H9 (cell line): ENCODE data around the gene ATG5. TPM values are rescaled to one million over a fixed set of nuclear protein-coding genes. Genes with fewer than 3 reads are reported as not detected.
A peak's percentile ranks its signal among the peaks of the same experiment; 100 is the strongest.

Source experiments
- DNase-seq: peaks from one replicate; pipeline ENCODE4 v3.0.0-alpha.2; 2017
- H2AFZ ChIP-seq: one replicate; pipeline ENCODE4 v1.6.1; 2013; ENCODE audit warnings: mild to moderate bottlenecking, low read length, control low read depth, moderate library complexity
- H2AK5ac ChIP-seq: 2 replicates; pipeline ENCODE4 v1.6.1; 2013; ENCODE audit warnings: low read length, control low read depth, mixed read lengths; ENCODE audit not compliant: insufficient read length
- H2BK120ac ChIP-seq: one replicate; pipeline ENCODE4 v1.6.1; 2013; ENCODE audit warnings: low read depth, mild to moderate bottlenecking, low read length, control low read depth, inconsistent platforms; ENCODE audit not compliant: poor library complexity, severe bottlenecking
- H2BK12ac ChIP-seq: 2 replicates; pipeline ENCODE4 v1.6.1; 2013; ENCODE audit warnings: low read length, control low read depth, mixed read lengths, low read depth; ENCODE audit not compliant: insufficient read length
- H2BK15ac ChIP-seq: 2 replicates; pipeline ENCODE4 v1.6.1; 2013; ENCODE audit warnings: low read depth, low read length, control low read depth
- H2BK20ac ChIP-seq: one replicate; pipeline ENCODE4 v1.6.1; 2013; ENCODE audit warnings: low read depth, mild to moderate bottlenecking, low read length, control low read depth, inconsistent platforms; ENCODE audit not compliant: poor library complexity, severe bottlenecking
- H2BK5ac ChIP-seq: 2 replicates; pipeline ENCODE4 v1.6.1; 2013; ENCODE audit warnings: low read length, control low read depth, mixed read lengths; ENCODE audit not compliant: insufficient read length
- H3K14ac ChIP-seq: 2 replicates; pipeline ENCODE4 v1.6.1; 2013; ENCODE audit warnings: low read length, control low read depth; ENCODE audit not compliant: insufficient read depth
- H3K18ac ChIP-seq: 2 replicates; pipeline ENCODE4 v1.6.1; 2013; ENCODE audit warnings: low read depth, mild to moderate bottlenecking, mixed read lengths, low read length, control low read depth; ENCODE audit not compliant: insufficient read length
- H3K23ac ChIP-seq: 2 replicates; pipeline ENCODE4 v1.6.1; 2013; ENCODE audit warnings: low read length, control low read depth, mixed read lengths, low read depth; ENCODE audit not compliant: insufficient read length
- H3K23me2 ChIP-seq: 2 replicates; pipeline ENCODE4 v1.6.1; 2013; ENCODE audit warnings: low read depth, mild to moderate bottlenecking, mixed read lengths, low read length, control low read depth; ENCODE audit not compliant: insufficient read length, poor library complexity, severe bottlenecking
- H3K27ac ChIP-seq: 2 replicates; pipeline ENCODE4 v1.5.1; 2013; ENCODE audit warnings: low read length, control low read depth, mixed read lengths, low read depth; ENCODE audit not compliant: insufficient read length
- H3K27me3 ChIP-seq: 2 replicates; pipeline ENCODE4 v1.6.1; 2013; ENCODE audit warnings: low read length, control low read depth, inconsistent platforms; ENCODE audit not compliant: insufficient read depth
- H3K4ac ChIP-seq: 2 replicates; pipeline ENCODE4 v1.6.1; 2013; ENCODE audit warnings: low read depth, mild to moderate bottlenecking, control low read depth, inconsistent platforms, low read length, moderate library complexity
- H3K4me1 ChIP-seq: 2 replicates; pipeline ENCODE4 v1.6.1; 2013; ENCODE audit warnings: low read length, control low read depth, inconsistent platforms; ENCODE audit not compliant: insufficient read depth
- H3K4me2 ChIP-seq: 2 replicates; pipeline ENCODE4 v1.6.1; 2013; ENCODE audit warnings: low read length, control low read depth, mixed read lengths; ENCODE audit not compliant: insufficient read length, insufficient read depth
- H3K56ac ChIP-seq: 2 replicates; pipeline ENCODE4 v1.6.1; 2013; ENCODE audit warnings: low read depth, mild to moderate bottlenecking, mixed read lengths, low read length, control low read depth; ENCODE audit not compliant: insufficient read length
- H3K79me1 ChIP-seq: 2 replicates; pipeline ENCODE4 v1.6.1; 2013; ENCODE audit warnings: low read depth, mild to moderate bottlenecking, moderate library complexity, low read length, control low read depth, inconsistent platforms; ENCODE audit not compliant: insufficient read depth, poor library complexity, severe bottlenecking
- H3K79me2 ChIP-seq: 2 replicates; pipeline ENCODE4 v1.6.1; 2013; ENCODE audit warnings: low read length, control low read depth, inconsistent platforms; ENCODE audit not compliant: insufficient read depth
- H3K9ac ChIP-seq: 2 replicates; pipeline ENCODE4 v1.6.1; 2013; ENCODE audit warnings: low read length, control low read depth, mixed read lengths; ENCODE audit not compliant: insufficient read length; ENCODE audit errors: extremely low read depth
- H3K9me3 ChIP-seq: one replicate; pipeline ENCODE4 v1.6.1; 2013; ENCODE audit warnings: low read depth, low read length, inconsistent platforms; ENCODE audit not compliant: control insufficient read depth
- H3T11ph ChIP-seq: one replicate; pipeline ENCODE4 v1.6.1; 2013; ENCODE audit warnings: mild to moderate bottlenecking, low read length, control low read depth, inconsistent platforms
- H4K20me1 ChIP-seq: one replicate; pipeline ENCODE4 v1.6.1; 2013; ENCODE audit not compliant: control insufficient read depth, insufficient read length, insufficient read depth
- H4K5ac ChIP-seq: 2 replicates; pipeline ENCODE4 v1.6.1; 2013; ENCODE audit warnings: low read depth, mild to moderate bottlenecking, mixed read lengths, low read length, control low read depth; ENCODE audit not compliant: insufficient read length
- H4K8ac ChIP-seq: replicated peaks from 2 replicates; pipeline ENCODE4 v1.6.1; 2013; ENCODE audit warnings: low read length, control low read depth, mixed read lengths, low read depth; ENCODE audit not compliant: insufficient read length
- H4K91ac ChIP-seq: 2 replicates; pipeline ENCODE4 v1.6.1; 2013; ENCODE audit warnings: low read depth, mild to moderate bottlenecking, moderate library complexity, mixed read lengths, low read length, control low read depth; ENCODE audit not compliant: insufficient read length
- H3K27ac Mint-ChIP-seq, 3 experiments: 2 replicates in 2 of 3; 3 replicates in 1 of 3; pipeline ENCODE4 v1.8.0; 2020 to 2021; ENCODE audit warnings: mixed read lengths in 3 of 3, mild to moderate bottlenecking in 1 of 3, moderate library complexity in 1 of 3
- H3K27me3 Mint-ChIP-seq: 2 replicates; pipeline ENCODE4 v1.8.0; 2021; ENCODE audit warnings: low read depth, mild to moderate bottlenecking, moderate library complexity, mixed read lengths
- H3K36me3 Mint-ChIP-seq, 3 experiments: 2 replicates in 2 of 3; 3 replicates in 1 of 3; pipeline ENCODE4 v1.8.0; 2020 to 2021; ENCODE audit warnings: low read depth in 3 of 3, mixed read lengths in 3 of 3; ENCODE audit not compliant: insufficient read depth in 1 of 3
- H3K4me1 Mint-ChIP-seq, 2 experiments: 2 replicates each; pipeline ENCODE4 v1.8.0; 2020; ENCODE audit warnings: mixed read lengths in 2 of 2
- H3K4me3 Mint-ChIP-seq, 2 experiments: 2 replicates in 1 of 2; 3 replicates in 1 of 2; pipeline ENCODE4 v1.8.0; 2020 to 2021; ENCODE audit warnings: mild to moderate bottlenecking in 2 of 2, mixed read lengths in 2 of 2, moderate library complexity in 1 of 2
- H3K9me3 Mint-ChIP-seq, 2 experiments: 2 replicates in 1 of 2; 3 replicates in 1 of 2; pipeline ENCODE4 v1.8.0; 2020; ENCODE audit warnings: mild to moderate bottlenecking in 2 of 2, mixed read lengths in 2 of 2, moderate library complexity in 1 of 2
- WGBS: extraction: QIAGEN DNeasy Blood & Tissue Kit; methylation state at CpG from one replicate; pipeline ENCODE4 v1.1.7; 2013; ENCODE audit warnings: missing lambda C conversion rate, low lambda C conversion rate, mixed read lengths; ENCODE audit not compliant: insufficient read length; ENCODE audit errors: extremely low coverage; 5-methylcytosine and 5-hydroxymethylcytosine counted together
- total RNA-seq: library from RNA; stranded (reverse); gene quantifications from 2 replicates; pipeline ENCODE4 v1.2.1, GENCODE V29; 2021
- TF ChIP-seq, protein P1 (sequence below): fragments of 200-600 bp; sonication (generic); conservative IDR thresholded peaks from 3 replicates; pipeline ENCODE4 v1.8.0; 2021; ENCODE audit warnings: antibody characterized with exemption, mild to moderate bottlenecking

ATG5 gene
- total RNA-seq, 1 experiment from 2014 or later: 36.7 TPM

DNA sequence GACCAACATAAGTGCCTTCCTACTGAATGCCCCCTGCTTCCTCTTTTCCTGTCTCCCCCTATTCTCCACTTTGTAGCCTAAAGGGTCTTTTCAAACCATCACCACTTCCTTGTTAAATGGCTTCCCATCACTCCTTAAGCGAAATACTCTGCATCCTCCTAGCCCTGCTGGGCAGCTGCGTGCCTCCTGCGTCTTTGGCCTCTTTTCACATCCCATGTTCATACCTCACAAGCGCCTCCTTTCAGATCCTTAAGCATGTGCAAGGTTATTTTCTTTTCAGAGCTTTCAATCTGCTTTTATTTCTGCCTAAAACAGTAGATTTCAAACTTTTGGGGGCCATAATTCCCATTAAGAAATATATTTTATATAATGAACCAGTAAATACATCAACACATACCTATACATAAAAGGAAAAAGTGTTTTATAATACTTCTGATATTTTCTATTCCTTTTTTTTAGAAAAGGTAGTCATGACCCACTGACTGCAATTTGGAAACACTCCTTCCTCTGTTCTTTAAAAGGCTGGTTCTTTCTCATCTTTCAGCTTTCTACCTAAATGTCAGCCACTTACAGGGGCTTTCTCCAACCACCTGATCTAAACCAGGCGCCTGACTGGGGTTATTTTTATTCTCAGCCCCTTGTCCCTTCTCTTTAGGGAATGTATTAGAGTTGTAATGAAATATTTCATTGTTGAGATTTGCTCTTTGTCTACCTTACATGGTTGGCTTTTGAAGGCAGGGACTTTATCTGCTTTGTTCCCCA is 155.3 kb downstream of the ATG5 start:
- no peaks in the 10 kb centered on the region for H3K79me1 ChIP-seq
- H3K79me2 ChIP-seq: no peaks in the 10 kb centered on the region
- Mint-ChIP-seq H3K36me3 (no peaks in the 10 kb centered on the region; a peak in 1 of 7 replicates), H3K4me1 (peaks cover 34 to 41% of the 10 kb centered on the region in 2 experiments), H3K9me3 (no peaks in the 10 kb centered on the region; a peak in 1 of 5 replicates), H3K27ac (peak overlapping the region in 1 of 3 experiments; percentile 42; a peak in 1 of 7 replicates), H3K4me3 (no peak overlapping the region; a peak in 1 of 5 replicates), H3K27me3 (peaks cover 8% of the 10 kb centered on the region)
- no peak overlapping the region for H3K9ac ChIP-seq
- no peaks in the 10 kb centered on the region for H3K27me3 ChIP-seq
- no peak overlapping the region for H3K56ac ChIP-seq
- H2BK120ac ChIP-seq: no peak overlapping the region
- no peak overlapping the region for H2BK20ac ChIP-seq
- no peaks in the 10 kb centered on the region for H3K9me3 ChIP-seq
- H3K4ac ChIP-seq: no peak overlapping the region
- peaks cover 2% of the 10 kb centered on the region; the same call in 1 of the 2 replicates for H3K4me1 ChIP-seq
- H4K8ac ChIP-seq: no peak overlapping the region
- H4K91ac ChIP-seq: no peak overlapping the region
- no peaks in the 10 kb centered on the region for H4K20me1 ChIP-seq
- no peak overlapping the region for H3K18ac ChIP-seq
- H4K5ac ChIP-seq: no peak overlapping the region
- no peaks in the 10 kb centered on the region for H3K23me2 ChIP-seq
- no peak for DNase-seq
- no peak overlapping the region for H2AK5ac ChIP-seq
- H3T11ph ChIP-seq: no peak overlapping the region
- no peak overlapping the region for H3K23ac ChIP-seq
- no CpG with 5 or more reads among the region's 5 CpGs for WGBS
- no peak overlapping the region for H3K14ac ChIP-seq
- no peak overlapping the region for H3K27ac ChIP-seq
- no peak overlapping the region for H2BK5ac ChIP-seq
- no peak overlapping the region for H2BK12ac ChIP-seq
- H2AFZ ChIP-seq: no peak overlapping the region
- no peak overlapping the region for H2BK15ac ChIP-seq
- H3K4me2 ChIP-seq: no peak overlapping the region
- TF ChIP-seq, protein P1, sequence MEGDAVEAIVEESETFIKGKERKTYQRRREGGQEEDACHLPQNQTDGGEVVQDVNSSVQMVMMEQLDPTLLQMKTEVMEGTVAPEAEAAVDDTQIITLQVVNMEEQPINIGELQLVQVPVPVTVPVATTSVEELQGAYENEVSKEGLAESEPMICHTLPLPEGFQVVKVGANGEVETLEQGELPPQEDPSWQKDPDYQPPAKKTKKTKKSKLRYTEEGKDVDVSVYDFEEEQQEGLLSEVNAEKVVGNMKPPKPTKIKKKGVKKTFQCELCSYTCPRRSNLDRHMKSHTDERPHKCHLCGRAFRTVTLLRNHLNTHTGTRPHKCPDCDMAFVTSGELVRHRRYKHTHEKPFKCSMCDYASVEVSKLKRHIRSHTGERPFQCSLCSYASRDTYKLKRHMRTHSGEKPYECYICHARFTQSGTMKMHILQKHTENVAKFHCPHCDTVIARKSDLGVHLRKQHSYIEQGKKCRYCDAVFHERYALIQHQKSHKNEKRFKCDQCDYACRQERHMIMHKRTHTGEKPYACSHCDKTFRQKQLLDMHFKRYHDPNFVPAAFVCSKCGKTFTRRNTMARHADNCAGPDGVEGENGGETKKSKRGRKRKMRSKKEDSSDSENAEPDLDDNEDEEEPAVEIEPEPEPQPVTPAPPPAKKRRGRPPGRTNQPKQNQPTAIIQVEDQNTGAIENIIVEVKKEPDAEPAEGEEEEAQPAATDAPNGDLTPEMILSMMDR: peak; percentile 30; the same call in 1 of the 3 replicates
